ENCODE measurements around the gene PPM1L.

GRCh38 chr3:160977773-160978172 lies 221.7 kb downstream of the PPM1L start:
- no peak for TF ChIP-seq CTCF (IDR thresholded peaks at IDR 0.05; ENCODE audit: borderline replicate concordance, extremely low read depth, low read length, poor library complexity, severe bottlenecking)
- no peak for TF ChIP-seq EZH2 (IDR thresholded peaks at IDR 0.05; ENCODE audit: borderline replicate concordance, low read depth, low read length, severe bottlenecking)
